GM12891 (cell line): Measurements from ENCODE around the gene SLC35G3.
"Not testable (repeated sequence)": the region's sequence is repeated elsewhere in the genome, so short reads cannot be mapped to it uniquely, and the experiment has no call there.

Source experiments
- PAX5 ChIP-seq: IDR thresholded peaks from 2 replicates; pipeline ENCODE4 v1.6.1; 2011; ENCODE audit warnings: low read length, moderate library complexity, mild to moderate bottlenecking; ENCODE audit not compliant: insufficient read depth, severe bottlenecking
- POLR2AphosphoS5 ChIP-seq: IDR thresholded peaks from 2 replicates; pipeline ENCODE4 v1.6.1; 2011; ENCODE audit warnings: low read depth, low read length, control low read depth

- TF ChIP-seq PAX5, POLR2AphosphoS5: not testable (repeated sequence)
Observed at GRCh38 chr17:35151080-35151479, 43.1 kb downstream of the SLC35G3 start.
